Measurements from ENCODE around the gene SPC24. TPM values are rescaled to one million over a fixed set of nuclear protein-coding genes. Genes with fewer than 3 reads are reported as not detected.

The SPC24 gene
- total and polyA plus RNA-seq, 2 donors (not counting 3 experiments of a cell fraction or from before 2014, with no cell fraction given) = 19.8 to 70.0 TPM

GRCh38 chr19:11130824-11131455 is 24.6 kb downstream of the SPC24 start:
- no peaks in the 10 kb centered on the region for H4K20me1 ChIP-seq (replicated peaks; ENCODE audit: control insufficient read depth, extremely low read depth, insufficient read depth, low read length)
- H3K27me3 ChIP-seq (ENCODE audit: control insufficient read depth in 2 of 2, insufficient read depth in 2 of 2, low read length in 2 of 2) = no peaks in the 10 kb centered on the region
- peaks cover 22 to 36% of the 10 kb centered on the region in 2 experiments for H3K36me3 ChIP-seq (ENCODE audit: control insufficient read depth in 2 of 2, extremely low read depth in 1 of 2, insufficient read depth in 2 of 2, low read length in 2 of 2)
- H3K4me1 ChIP-seq (ENCODE audit: control insufficient read depth, extremely low read depth, insufficient read depth, low read length) = peaks cover 10% of the 10 kb centered on the region
- H3K27ac ChIP-seq (ENCODE audit: insufficient read depth, low read depth, low read length) = peak overlapping the region; percentile 29
- dilution Hi-C loops (cut with MboI; ENCODE audit: extremely low pct_ligation_motif_present, low sequenced_read_pairs) (no loop called here), intact Hi-C loops (cut with micrococcal nuclease) (loop anchor here (1.0 to 2.0 kb wide), 3 partner anchors 37 to 94 kb away; no protein-coding TSS in a partner anchor)
- no peaks in the 10 kb centered on the region for H3K9me3 ChIP-seq (replicated peaks; ENCODE audit: control insufficient read depth, insufficient read depth, low read length)
- TF ChIP-seq MAX (IDR thresholded peaks at IDR 0.05; ENCODE audit: insufficient read depth, insufficient read length) (no peak), POLR2AphosphoS5 (IDR thresholded peaks at IDR 0.05; ENCODE audit: insufficient read depth, low read depth, low read length) (peak; percentile 72), FOS (IDR thresholded peaks at IDR 0.05; ENCODE audit: borderline replicate concordance, insufficient read depth, low read length) (peak; percentile 29), CTCF (IDR thresholded peaks at IDR 0.05; ENCODE audit: extremely low read depth in 1 of 2, insufficient read depth in 1 of 2, low read depth in 1 of 2, low read length in 2 of 2) (peak; percentile 84 to 96)
- H3K79me2 ChIP-seq (ENCODE audit: control insufficient read depth, insufficient read depth, low read length) = peaks cover 13% of the 10 kb centered on the region
- no peak overlapping the region for H2AFZ ChIP-seq (ENCODE audit: low read depth, low read length)
- DNase-seq (ENCODE audit: low read depth, low spot score) = peak; percentile 87
- POLR2A ChIA-PET = no interaction called here
- no peak overlapping the region for H3K9ac ChIP-seq (replicated peaks; ENCODE audit: extremely low read depth, insufficient read depth, low read length)
- no peak overlapping the region for H3K4me3 ChIP-seq (replicated peaks in 1 of 3; ENCODE audit: insufficient read depth in 1 of 3, low read depth in 1 of 3, low read length in 3 of 3)
- BruUV-seq (replicated peaks) = no TSS peak
- FAIRE-seq = peak; percentile 72
- no peak overlapping the region for H3K4me2 ChIP-seq (ENCODE audit: insufficient read depth, low read length)
- H3K9me1 ChIP-seq (replicated peaks; ENCODE audit: control insufficient read depth, extremely low read depth, insufficient read depth, low read length) = no peaks in the 10 kb centered on the region
- CTCF ChIA-PET = interaction anchor here (0.8 to 2.5 kb wide), 7 partner anchors 34 to 95 kb away, joined by 3 to 17 read pairs (median 5); no protein-coding TSS in a partner anchor

All from endothelial cell of umbilical vein (primary cell).